GM12878 (cell line): Measurements from ENCODE around the gene BTBD7. TPM values are rescaled to one million over a fixed set of nuclear protein-coding genes. Genes with fewer than 3 reads are reported as not detected.
A peak's percentile ranks its signal among the peaks of the same experiment; 100 is the strongest.

Experiments used
- CBFB ChIP-seq: IDR thresholded peaks from 2 replicates; pipeline ENCODE4 v1.6.1; 2016; ENCODE audit warnings: antibody characterized with exemption, low read depth
- ETV6 ChIP-seq, 2 experiments: fragments of 450-650 bp in 1 of 2; IDR thresholded peaks in 1 of 2; conservative IDR thresholded peaks in 1 of 2; 2 replicates each; pipeline ENCODE4 v1.6.1; 2014; ENCODE audit warnings: antibody characterized with exemption in 1 of 2, borderline replicate concordance in 1 of 2, low read depth in 1 of 2, mild to moderate bottlenecking in 1 of 2, moderate library complexity in 1 of 2
- IKZF1 ChIP-seq: fragments of 450-650 bp; conservative IDR thresholded peaks from 2 replicates; pipeline ENCODE4 v1.6.1; 2017; ENCODE audit warnings: antibody characterized with exemption, mild to moderate bottlenecking
- NRF1 ChIP-seq: conservative IDR thresholded peaks from 2 replicates; pipeline ENCODE4 v1.6.1; 2011; ENCODE audit warnings: mild to moderate bottlenecking, low read depth, low read length, improper control_type of control experiment
- RAD21 ChIP-seq: IDR thresholded peaks from 2 replicates; pipeline ENCODE4 v1.6.1; 2011; ENCODE audit warnings: mild to moderate bottlenecking, low read depth, low read length, moderate library complexity; ENCODE audit not compliant: insufficient read depth
- RB1 ChIP-seq: fragments of 450-650 bp; formaldehyde crosslinking; IDR thresholded peaks from 2 replicates; pipeline ENCODE4 v1.6.1; 2017; ENCODE audit warnings: mild to moderate bottlenecking, borderline replicate concordance
- RBBP5 ChIP-seq: fragments of 200-600 bp; sonication (generic); conservative IDR thresholded peaks from 2 replicates; pipeline ENCODE4 v1.6.1; 2016
- SMARCA5 ChIP-seq: fragments of 450-650 bp; IDR thresholded peaks from 2 replicates; pipeline ENCODE4 v1.6.1; 2017; ENCODE audit warnings: mild to moderate bottlenecking
- SREBF2 ChIP-seq: IDR thresholded peaks from 2 replicates; pipeline ENCODE4 v1.6.1; 2012; ENCODE audit warnings: mild to moderate bottlenecking, low read length
- TAF1 ChIP-seq: IDR thresholded peaks from 2 replicates; pipeline ENCODE4 v1.6.1; 2011; ENCODE audit warnings: mild to moderate bottlenecking, low read depth, low read length, borderline replicate concordance
- ZNF622 ChIP-seq: fragments of 450-650 bp; IDR thresholded peaks from 2 replicates; pipeline ENCODE4 v1.6.1; 2017; ENCODE audit warnings: mild to moderate bottlenecking, inconsistent platforms
- ZSCAN29 ChIP-seq: fragments of 450-650 bp; IDR thresholded peaks from 2 replicates; pipeline ENCODE4 v1.6.1; 2017; ENCODE audit warnings: mild to moderate bottlenecking, moderate library complexity
- polyA plus RNA-seq, 11 experiments: library from polyadenylated mRNA; depleted of rRNA in 4 of 11; unstranded in 6 of 11; stranded (reverse) in 5 of 11; fragments of >200 nt; fragmentation: Nextera tagmentation in 4 of 11; fragmentation: Illumina TruSeq in 1 of 11; extraction: Ambion mirVana in 4 of 11; extraction: Trizol in 1 of 11; gene quantifications; 1 replicate in 1 of 11; 2 replicates in 10 of 11; pipeline versions ENCODE4 v1.2.1 to v1.2.3, GENCODE V29; 2011 to 2016; ENCODE audit warnings: inconsistent platforms in 2 of 11, missing spikeins in 2 of 11, low read depth in 1 of 11
- total RNA-seq, 4 experiments: library from RNA; depleted of rRNA in 3 of 4; stranded (reverse); fragments of >200 nt in 3 of 4; fragmentation: Illumina TruSeq in 1 of 4; extraction: Trizol in 1 of 4; gene quantifications; 2 replicates each; pipeline versions ENCODE4 v1.2.1 to v1.2.3, GENCODE V29; 2013 to 2021
- TF ChIP-seq, protein P1 (sequence below): IDR thresholded peaks from 2 replicates; pipeline ENCODE4 v1.6.1; 2012; ENCODE audit warnings: mild to moderate bottlenecking, low read depth, low read length
- TF ChIP-seq, protein P2 (sequence below): IDR thresholded peaks from 2 replicates; pipeline ENCODE4 v1.6.1; 2011; ENCODE audit warnings: borderline replicate concordance, low read depth, mild to moderate bottlenecking, moderate library complexity, mixed read lengths, low read length; ENCODE audit not compliant: insufficient read depth; ENCODE audit errors: extremely low read length
- TF ChIP-seq, protein P3 (sequence below): fragments of 450-650 bp; IDR thresholded peaks from 2 replicates; pipeline ENCODE4 v1.6.1; 2017; ENCODE audit warnings: mild to moderate bottlenecking, low read depth, inconsistent platforms; ENCODE audit not compliant: poor library complexity, severe bottlenecking
- TF ChIP-seq, protein P4 (sequence below): IDR thresholded peaks from 2 replicates; pipeline ENCODE4 v1.6.1; 2011; ENCODE audit warnings: low read depth, mild to moderate bottlenecking, low read length, moderate library complexity, borderline replicate concordance; ENCODE audit errors: extremely low read depth
- TF ChIP-seq, protein P5 (sequence below): fragments of 450-650 bp; IDR thresholded peaks from 2 replicates; pipeline ENCODE4 v1.6.1; 2014; ENCODE audit warnings: mild to moderate bottlenecking

Gene BTBD7
- total and polyA plus RNA-seq, 10 of the 15 experiments (the other 5 are each of a cell fraction or from before 2014, with no cell fraction given) = 3.6 to 17.0 (median 9.6) TPM

DNA sequence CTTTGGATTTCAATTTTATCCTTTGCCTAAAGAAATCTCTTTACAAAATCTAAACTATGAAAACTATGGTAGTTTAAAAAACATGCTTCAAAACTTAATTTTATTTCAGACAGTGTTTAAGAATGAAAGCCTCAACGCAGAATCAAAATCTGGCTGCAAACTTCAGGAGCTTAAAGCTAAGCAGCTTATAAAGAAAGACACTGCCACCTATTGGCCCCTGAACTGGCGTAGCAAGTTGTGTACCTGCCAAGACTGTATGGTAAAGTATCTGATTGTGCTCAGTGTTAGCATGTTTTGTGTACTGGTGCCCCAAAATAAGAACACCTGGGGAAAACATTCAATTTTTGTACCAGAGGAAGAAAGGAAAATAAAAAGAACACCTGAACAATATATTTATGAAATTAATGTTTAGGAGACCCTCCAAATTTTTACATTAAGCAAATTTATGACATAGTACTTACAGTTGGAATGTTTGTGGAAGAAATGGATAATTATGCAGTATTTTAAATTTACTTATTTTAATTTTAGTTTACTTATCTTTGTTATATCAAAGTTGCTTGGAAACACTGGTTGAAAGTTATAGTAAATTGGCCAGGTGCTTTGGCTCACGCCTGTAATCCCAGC lies 113.6 kb downstream of the BTBD7 start (continued):
- TF ChIP-seq, protein P1, sequence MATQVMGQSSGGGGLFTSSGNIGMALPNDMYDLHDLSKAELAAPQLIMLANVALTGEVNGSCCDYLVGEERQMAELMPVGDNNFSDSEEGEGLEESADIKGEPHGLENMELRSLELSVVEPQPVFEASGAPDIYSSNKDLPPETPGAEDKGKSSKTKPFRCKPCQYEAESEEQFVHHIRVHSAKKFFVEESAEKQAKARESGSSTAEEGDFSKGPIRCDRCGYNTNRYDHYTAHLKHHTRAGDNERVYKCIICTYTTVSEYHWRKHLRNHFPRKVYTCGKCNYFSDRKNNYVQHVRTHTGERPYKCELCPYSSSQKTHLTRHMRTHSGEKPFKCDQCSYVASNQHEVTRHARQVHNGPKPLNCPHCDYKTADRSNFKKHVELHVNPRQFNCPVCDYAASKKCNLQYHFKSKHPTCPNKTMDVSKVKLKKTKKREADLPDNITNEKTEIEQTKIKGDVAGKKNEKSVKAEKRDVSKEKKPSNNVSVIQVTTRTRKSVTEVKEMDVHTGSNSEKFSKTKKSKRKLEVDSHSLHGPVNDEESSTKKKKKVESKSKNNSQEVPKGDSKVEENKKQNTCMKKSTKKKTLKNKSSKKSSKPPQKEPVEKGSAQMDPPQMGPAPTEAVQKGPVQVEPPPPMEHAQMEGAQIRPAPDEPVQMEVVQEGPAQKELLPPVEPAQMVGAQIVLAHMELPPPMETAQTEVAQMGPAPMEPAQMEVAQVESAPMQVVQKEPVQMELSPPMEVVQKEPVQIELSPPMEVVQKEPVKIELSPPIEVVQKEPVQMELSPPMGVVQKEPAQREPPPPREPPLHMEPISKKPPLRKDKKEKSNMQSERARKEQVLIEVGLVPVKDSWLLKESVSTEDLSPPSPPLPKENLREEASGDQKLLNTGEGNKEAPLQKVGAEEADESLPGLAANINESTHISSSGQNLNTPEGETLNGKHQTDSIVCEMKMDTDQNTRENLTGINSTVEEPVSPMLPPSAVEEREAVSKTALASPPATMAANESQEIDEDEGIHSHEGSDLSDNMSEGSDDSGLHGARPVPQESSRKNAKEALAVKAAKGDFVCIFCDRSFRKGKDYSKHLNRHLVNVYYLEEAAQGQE = no peak
- TF ChIP-seq RBBP5 = no peak
- no peak for TF ChIP-seq CBFB
- TF ChIP-seq NRF1 = no peak
- TF ChIP-seq, protein P2, sequence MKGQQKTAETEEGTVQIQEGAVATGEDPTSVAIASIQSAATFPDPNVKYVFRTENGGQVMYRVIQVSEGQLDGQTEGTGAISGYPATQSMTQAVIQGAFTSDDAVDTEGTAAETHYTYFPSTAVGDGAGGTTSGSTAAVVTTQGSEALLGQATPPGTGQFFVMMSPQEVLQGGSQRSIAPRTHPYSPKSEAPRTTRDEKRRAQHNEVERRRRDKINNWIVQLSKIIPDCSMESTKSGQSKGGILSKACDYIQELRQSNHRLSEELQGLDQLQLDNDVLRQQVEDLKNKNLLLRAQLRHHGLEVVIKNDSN = no peak
- TF ChIP-seq RB1 = peak; percentile 28; the same call in 1 of the 2 replicates
- TF ChIP-seq, protein P3, sequence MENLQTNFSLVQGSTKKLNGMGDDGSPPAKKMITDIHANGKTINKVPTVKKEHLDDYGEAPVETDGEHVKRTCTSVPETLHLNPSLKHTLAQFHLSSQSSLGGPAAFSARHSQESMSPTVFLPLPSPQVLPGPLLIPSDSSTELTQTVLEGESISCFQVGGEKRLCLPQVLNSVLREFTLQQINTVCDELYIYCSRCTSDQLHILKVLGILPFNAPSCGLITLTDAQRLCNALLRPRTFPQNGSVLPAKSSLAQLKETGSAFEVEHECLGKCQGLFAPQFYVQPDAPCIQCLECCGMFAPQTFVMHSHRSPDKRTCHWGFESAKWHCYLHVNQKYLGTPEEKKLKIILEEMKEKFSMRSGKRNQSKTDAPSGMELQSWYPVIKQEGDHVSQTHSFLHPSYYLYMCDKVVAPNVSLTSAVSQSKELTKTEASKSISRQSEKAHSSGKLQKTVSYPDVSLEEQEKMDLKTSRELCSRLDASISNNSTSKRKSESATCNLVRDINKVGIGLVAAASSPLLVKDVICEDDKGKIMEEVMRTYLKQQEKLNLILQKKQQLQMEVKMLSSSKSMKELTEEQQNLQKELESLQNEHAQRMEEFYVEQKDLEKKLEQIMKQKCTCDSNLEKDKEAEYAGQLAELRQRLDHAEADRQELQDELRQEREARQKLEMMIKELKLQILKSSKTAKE = peak; percentile 22
- TF ChIP-seq RAD21 = peak; percentile 84
- TF ChIP-seq, protein P4, sequence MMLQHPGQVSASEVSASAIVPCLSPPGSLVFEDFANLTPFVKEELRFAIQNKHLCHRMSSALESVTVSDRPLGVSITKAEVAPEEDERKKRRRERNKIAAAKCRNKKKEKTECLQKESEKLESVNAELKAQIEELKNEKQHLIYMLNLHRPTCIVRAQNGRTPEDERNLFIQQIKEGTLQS = no peak
- TF ChIP-seq, protein P5, sequence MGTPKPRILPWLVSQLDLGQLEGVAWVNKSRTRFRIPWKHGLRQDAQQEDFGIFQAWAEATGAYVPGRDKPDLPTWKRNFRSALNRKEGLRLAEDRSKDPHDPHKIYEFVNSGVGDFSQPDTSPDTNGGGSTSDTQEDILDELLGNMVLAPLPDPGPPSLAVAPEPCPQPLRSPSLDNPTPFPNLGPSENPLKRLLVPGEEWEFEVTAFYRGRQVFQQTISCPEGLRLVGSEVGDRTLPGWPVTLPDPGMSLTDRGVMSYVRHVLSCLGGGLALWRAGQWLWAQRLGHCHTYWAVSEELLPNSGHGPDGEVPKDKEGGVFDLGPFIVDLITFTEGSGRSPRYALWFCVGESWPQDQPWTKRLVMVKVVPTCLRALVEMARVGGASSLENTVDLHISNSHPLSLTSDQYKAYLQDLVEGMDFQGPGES = no peak
- TF ChIP-seq ZNF622 = no peak
- no peak for TF ChIP-seq ZSCAN29
- TF ChIP-seq SREBF2 = no peak
- TF ChIP-seq ETV6 (conservative IDR thresholded peaks at IDR 0.05 in 1 of 2, IDR thresholded peaks at IDR 0.05 in 1 of 2; ENCODE audit: borderline replicate concordance in 1 of 2, low read depth in 1 of 2) = no peak
- TF ChIP-seq TAF1 = no peak
- no peak for TF ChIP-seq IKZF1
- peak; percentile 57; the same call in 1 of the 2 replicates for TF ChIP-seq SMARCA5
